K562 (cell line): ENCODE measurements around the gene AKIRIN1. TPM values are rescaled to one million over a fixed set of nuclear protein-coding genes. Genes with fewer than 3 reads are reported as not detected.

Experiments used
- CHCHD3 ChIP-seq: fragments of 250-450 bp; sonication (Bioruptor Pico); IDR thresholded peaks from 2 replicates; pipeline ENCODE4 v2.1.2; 2022; ENCODE audit warnings: mild to moderate bottlenecking
- GABPB1 ChIP-seq: sonication (generic); formaldehyde crosslinking; IDR thresholded peaks from 2 replicates; pipeline ENCODE4 v1.8.0; 2022; ENCODE audit warnings: mild to moderate bottlenecking, missing genetic modification reagents
- KLF1 ChIP-seq: fragments of 450-650 bp; IDR thresholded peaks from 2 replicates; pipeline ENCODE4 v1.6.1; 2016; ENCODE audit warnings: missing genetic modification characterization, missing compliant biosample characterization
- MAZ ChIP-seq, 2 experiments: fragments of 450-650 bp in 1 of 2; sonication (generic) in 1 of 2; formaldehyde crosslinking; IDR thresholded peaks in 1 of 2; conservative IDR thresholded peaks in 1 of 2; 2 replicates each; pipeline versions ENCODE4 v1.4.0 to v1.5.0; 2020; ENCODE audit warnings: mild to moderate bottlenecking in 1 of 2, missing genetic modification reagents in 1 of 2
- PML ChIP-seq: IDR thresholded peaks from 2 replicates; pipeline ENCODE4 v1.6.1; 2012; ENCODE audit warnings: low read length, inconsistent platforms
- SETDB1 ChIP-seq: IDR thresholded peaks from one replicate; pipeline ENCODE4 v1.6.1; 2012; ENCODE audit warnings: low read length, control low read depth, inconsistent platforms
- SIX5 ChIP-seq, 2 experiments: IDR thresholded peaks; 2 replicates each; pipeline ENCODE4 v1.6.1; 2011; ENCODE audit warnings: low read length in 2 of 2, borderline replicate concordance in 1 of 2, low read depth in 1 of 2, mild to moderate bottlenecking in 1 of 2, moderate library complexity in 1 of 2; ENCODE audit not compliant: insufficient read depth in 1 of 2
- SRSF3 ChIP-seq: fragments of 200-400 bp; formaldehyde crosslinking; IDR thresholded peaks from 2 replicates; pipeline ENCODE4 v1.6.1; 2016; ENCODE audit warnings: mild to moderate bottlenecking, low read length, moderate library complexity; ENCODE audit not compliant: insufficient read depth
- TCF7L2 ChIP-seq: fragments of 150-350 bp; IDR thresholded peaks from 2 replicates; pipeline ENCODE4 v1.6.1; 2016; ENCODE audit warnings: low read depth, mild to moderate bottlenecking, low read length, moderate library complexity
- ZC3H4 ChIP-seq: sonication (generic); formaldehyde crosslinking; IDR thresholded peaks from 2 replicates; pipeline ENCODE4 v1.9.0; 2021; ENCODE audit warnings: missing genetic modification reagents, borderline replicate concordance
- ZFPM2 ChIP-seq: fragments of 250-450 bp; sonication (Bioruptor Pico); IDR thresholded peaks from 2 replicates; pipeline ENCODE4 v1.5.1; 2022; ENCODE audit warnings: mild to moderate bottlenecking
- ZNF134 ChIP-seq: fragments of 250-450 bp; sonication (Bioruptor Pico); conservative IDR thresholded peaks from 2 replicates; pipeline ENCODE4 v1.4.0; 2020
- ZNF175 ChIP-seq: fragments of 200-800 bp; sonication (Bioruptor generic); IDR thresholded peaks from 2 replicates; pipeline ENCODE4 v1.6.1; 2016; ENCODE audit warnings: low read depth, mild to moderate bottlenecking, missing genetic modification characterization, missing compliant biosample characterization
- ZNF184 ChIP-seq: sonication (generic); formaldehyde crosslinking; IDR thresholded peaks from 2 replicates; pipeline ENCODE4 v1.5.0; 2020; ENCODE audit warnings: missing genetic modification reagents
- ZNF24 ChIP-seq: fragments of 450-650 bp; IDR thresholded peaks from 2 replicates; pipeline ENCODE4 v1.6.1; 2016
- ZNF282 ChIP-seq: sonication (generic); formaldehyde crosslinking; IDR thresholded peaks from 2 replicates; pipeline ENCODE4 v1.8.1; 2023; ENCODE audit warnings: missing genetic modification reagents
- ZNF311 ChIP-seq: fragments of 250-450 bp; sonication (Bioruptor Pico); IDR thresholded peaks from 2 replicates; pipeline ENCODE4 v1.4.0; 2020; ENCODE audit warnings: mild to moderate bottlenecking, moderate library complexity
- ZNF668 ChIP-seq: fragments of 250-450 bp; sonication (Bioruptor Pico); IDR thresholded peaks from 2 replicates; pipeline ENCODE4 v1.8.0; 2022; ENCODE audit warnings: mild to moderate bottlenecking, inconsistent platforms
- ZNF707 ChIP-seq: fragments of 250-450 bp; sonication (Bioruptor Pico); conservative IDR thresholded peaks from 2 replicates; pipeline ENCODE4 v1.8.0; 2022; ENCODE audit warnings: inconsistent platforms, mild to moderate bottlenecking, moderate library complexity
- ZNF79 ChIP-seq: fragments of 250-450 bp; sonication (Bioruptor Pico); IDR thresholded peaks from 2 replicates; pipeline ENCODE4 v1.4.0; 2020; ENCODE audit warnings: low read depth, mild to moderate bottlenecking, moderate library complexity
- ZSCAN32 ChIP-seq: fragments of 450-650 bp; formaldehyde crosslinking; IDR thresholded peaks from 2 replicates; pipeline ENCODE4 v1.4.0; 2020; ENCODE audit warnings: mild to moderate bottlenecking, moderate library complexity
- polyA plus RNA-seq, 8 experiments: library from polyadenylated mRNA; depleted of rRNA in 4 of 8; stranded (reverse) in 5 of 8; unstranded in 3 of 8; fragments of >200 nt; fragmentation: Nextera tagmentation in 2 of 8; fragmentation: Illumina TruSeq in 1 of 8; extraction: Ambion mirVana in 2 of 8; extraction: Trizol in 1 of 8; gene quantifications; 2 replicates each; pipeline versions ENCODE4 v1.2.1 to v1.2.3, GENCODE V29; 2011 to 2014; ENCODE audit warnings: inconsistent platforms in 1 of 8, missing spikeins in 1 of 8
- total RNA-seq, 7 experiments: library from RNA; depleted of rRNA in 6 of 7; stranded (reverse); fragments of >200 nt in 6 of 7; fragmentation: Illumina TruSeq in 2 of 7; extraction: Trizol in 2 of 7; gene quantifications; 2 replicates each; pipeline versions ENCODE4 v1.2.1 to v1.2.3, GENCODE V29; 2011 to 2021; ENCODE audit warnings: low replicate concordance in 1 of 7
- TF ChIP-seq, protein P1 (sequence below): fragments of 250-450 bp; sonication (Bioruptor Pico); IDR thresholded peaks from 2 replicates; pipeline ENCODE4 v1.4.0; 2020; ENCODE audit warnings: mild to moderate bottlenecking, moderate library complexity
- TF ChIP-seq, protein P2 (sequence below): fragments of 250-450 bp; sonication (Bioruptor Pico); IDR thresholded peaks from 2 replicates; pipeline ENCODE4 v1.9.0; 2021; ENCODE audit warnings: mild to moderate bottlenecking
- TF ChIP-seq, protein P3 (sequence below): fragments of 250-450 bp; sonication (Bioruptor Pico); IDR thresholded peaks from 2 replicates; pipeline ENCODE4 v1.8.0; 2021; ENCODE audit warnings: mild to moderate bottlenecking, moderate library complexity

The AKIRIN1 gene
- total and polyA plus RNA-seq, 9 of the 15 experiments (the other 6 are each of a cell fraction or from before 2014, with no cell fraction given), result 11.5 to 139 (median 83.4) TPM

- TF ChIP-seq ZNF311, result no peak
- peak; percentile 64; the same call in 1 of the 2 replicates for TF ChIP-seq GABPB1 (CRISPR knock-in tag)
- TF ChIP-seq ZFPM2, result no peak
- TF ChIP-seq, protein P1, sequence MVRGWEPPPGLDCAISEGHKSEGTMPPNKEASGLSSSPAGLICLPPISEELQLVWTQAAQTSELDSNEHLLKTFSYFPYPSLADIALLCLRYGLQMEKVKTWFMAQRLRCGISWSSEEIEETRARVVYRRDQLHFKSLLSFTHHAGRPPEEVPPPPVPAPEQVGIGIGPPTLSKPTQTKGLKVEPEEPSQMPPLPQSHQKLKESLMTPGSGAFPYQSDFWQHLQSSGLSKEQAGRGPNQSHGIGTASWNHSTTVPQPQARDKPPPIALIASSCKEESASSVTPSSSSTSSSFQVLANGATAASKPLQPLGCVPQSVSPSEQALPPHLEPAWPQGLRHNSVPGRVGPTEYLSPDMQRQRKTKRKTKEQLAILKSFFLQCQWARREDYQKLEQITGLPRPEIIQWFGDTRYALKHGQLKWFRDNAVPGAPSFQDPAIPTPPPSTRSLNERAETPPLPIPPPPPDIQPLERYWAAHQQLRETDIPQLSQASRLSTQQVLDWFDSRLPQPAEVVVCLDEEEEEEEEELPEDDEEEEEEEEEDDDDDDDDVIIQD, result no peak
- 0 out of 2 replicates have a peak, but pooled peaks have one; percentile 56 for TF ChIP-seq ZNF175
- TF ChIP-seq CHCHD3, result peak; percentile 10; the same call in 1 of the 2 replicates
- TF ChIP-seq ZNF134 (CRISPR knock-in tag), result no peak
- TF ChIP-seq SRSF3, result no peak
- TF ChIP-seq TCF7L2, result no peak
- TF ChIP-seq ZC3H4 (CRISPR knock-in tag), result no peak
- no peak for TF ChIP-seq ZNF668
- no peak for TF ChIP-seq SETDB1
- TF ChIP-seq ZNF184, result no peak
- no peak for TF ChIP-seq MAZ (CRISPR knock-in tag; conservative IDR thresholded peaks at IDR 0.05 in 1 of 2, IDR thresholded peaks at IDR 0.05 in 1 of 2)
- 0 out of 2 replicates have a peak, but pooled peaks have one; percentile 28 for TF ChIP-seq ZNF24
- TF ChIP-seq, protein P2, sequence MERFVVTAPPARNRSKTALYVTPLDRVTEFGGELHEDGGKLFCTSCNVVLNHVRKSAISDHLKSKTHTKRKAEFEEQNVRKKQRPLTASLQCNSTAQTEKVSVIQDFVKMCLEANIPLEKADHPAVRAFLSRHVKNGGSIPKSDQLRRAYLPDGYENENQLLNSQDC (CRISPR knock-in tag), result 0 out of 2 replicates have a peak, but pooled peaks have one; percentile 49
- no peak; the same call in 1 of the 2 replicates for TF ChIP-seq KLF1 (tag)
- no peak for TF ChIP-seq ZSCAN32 (CRISPR knock-in tag)
- TF ChIP-seq ZNF707, result no peak
- TF ChIP-seq, protein P3, sequence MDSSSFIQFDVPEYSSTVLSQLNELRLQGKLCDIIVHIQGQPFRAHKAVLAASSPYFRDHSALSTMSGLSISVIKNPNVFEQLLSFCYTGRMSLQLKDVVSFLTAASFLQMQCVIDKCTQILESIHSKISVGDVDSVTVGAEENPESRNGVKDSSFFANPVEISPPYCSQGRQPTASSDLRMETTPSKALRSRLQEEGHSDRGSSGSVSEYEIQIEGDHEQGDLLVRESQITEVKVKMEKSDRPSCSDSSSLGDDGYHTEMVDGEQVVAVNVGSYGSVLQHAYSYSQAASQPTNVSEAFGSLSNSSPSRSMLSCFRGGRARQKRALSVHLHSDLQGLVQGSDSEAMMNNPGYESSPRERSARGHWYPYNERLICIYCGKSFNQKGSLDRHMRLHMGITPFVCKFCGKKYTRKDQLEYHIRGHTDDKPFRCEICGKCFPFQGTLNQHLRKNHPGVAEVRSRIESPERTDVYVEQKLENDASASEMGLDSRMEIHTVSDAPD (CRISPR knock-in tag), result no peak
- TF ChIP-seq SIX5 (IDR thresholded peaks at IDR 0.05; ENCODE audit: borderline replicate concordance in 1 of 2, insufficient read depth in 1 of 2, low read depth in 1 of 2, low read length in 2 of 2), result peak in 1 of 2 experiments; percentile 13; a peak in 1 of 4 replicates
- no peak for TF ChIP-seq ZNF79 (CRISPR knock-in tag)
- TF ChIP-seq ZNF282 (CRISPR knock-in tag), result no peak
- peak; percentile 89 for TF ChIP-seq PML
Observed at GRCh38 chr1:39026051-39026865, 35.2 kb downstream of the AKIRIN1 start, which contains the start of gene NDUFS5 (continued).
